NCI-H446 treated with DMSO at 0.1 percent for 48 hours (cell line): Measurements from ENCODE around the gene CHPF.

Experiments
- DNase-seq: peaks from one replicate; lab custom pipeline; 2025; lab: John Stamatoyannopoulos, UW

Gene CHPF, protein sequence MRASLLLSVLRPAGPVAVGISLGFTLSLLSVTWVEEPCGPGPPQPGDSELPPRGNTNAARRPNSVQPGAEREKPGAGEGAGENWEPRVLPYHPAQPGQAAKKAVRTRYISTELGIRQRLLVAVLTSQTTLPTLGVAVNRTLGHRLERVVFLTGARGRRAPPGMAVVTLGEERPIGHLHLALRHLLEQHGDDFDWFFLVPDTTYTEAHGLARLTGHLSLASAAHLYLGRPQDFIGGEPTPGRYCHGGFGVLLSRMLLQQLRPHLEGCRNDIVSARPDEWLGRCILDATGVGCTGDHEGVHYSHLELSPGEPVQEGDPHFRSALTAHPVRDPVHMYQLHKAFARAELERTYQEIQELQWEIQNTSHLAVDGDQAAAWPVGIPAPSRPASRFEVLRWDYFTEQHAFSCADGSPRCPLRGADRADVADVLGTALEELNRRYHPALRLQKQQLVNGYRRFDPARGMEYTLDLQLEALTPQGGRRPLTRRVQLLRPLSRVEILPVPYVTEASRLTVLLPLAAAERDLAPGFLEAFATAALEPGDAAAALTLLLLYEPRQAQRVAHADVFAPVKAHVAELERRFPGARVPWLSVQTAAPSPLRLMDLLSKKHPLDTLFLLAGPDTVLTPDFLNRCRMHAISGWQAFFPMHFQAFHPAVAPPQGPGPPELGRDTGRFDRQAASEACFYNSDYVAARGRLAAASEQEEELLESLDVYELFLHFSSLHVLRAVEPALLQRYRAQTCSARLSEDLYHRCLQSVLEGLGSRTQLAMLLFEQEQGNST

DNA sequence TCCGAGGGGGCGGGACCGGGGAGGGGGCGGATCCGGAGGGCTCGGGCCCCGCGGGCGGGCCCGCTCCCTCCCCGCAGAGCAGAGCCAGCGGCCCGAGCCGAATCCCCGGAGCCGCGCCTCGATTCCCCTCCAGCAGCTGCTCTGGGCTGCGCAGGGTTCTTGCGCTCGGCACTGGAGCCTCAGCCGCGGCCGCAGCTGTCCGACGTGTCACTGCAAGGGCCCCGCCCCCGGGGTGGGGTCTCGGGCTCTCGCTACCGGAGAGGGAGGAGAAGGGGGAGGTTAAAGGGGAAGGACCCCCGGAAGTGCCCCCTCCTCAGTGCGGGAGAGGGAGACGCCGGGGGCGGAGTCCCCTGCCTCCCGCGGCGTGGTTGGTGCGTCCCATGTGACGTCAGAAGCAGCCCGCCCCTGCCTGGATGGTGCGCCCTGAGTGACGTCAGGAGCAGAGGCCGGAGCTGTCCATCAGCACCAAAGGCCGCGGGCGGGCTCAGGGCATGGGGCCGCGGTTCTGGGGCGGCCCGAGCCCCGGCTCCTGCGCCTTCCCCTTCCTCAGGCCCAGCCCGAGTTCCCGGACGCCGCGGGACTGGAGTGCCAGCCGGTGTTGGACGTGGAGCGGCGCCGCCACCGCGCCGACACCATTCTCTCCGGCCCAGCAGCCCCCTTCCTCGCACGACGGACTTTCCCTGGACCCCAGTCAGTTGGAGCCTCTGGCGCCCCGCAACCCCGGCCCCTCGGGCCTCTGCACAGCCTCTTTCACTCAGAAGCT lies at the start of gene CHPF, which contains the start of gene TMEM198:
Gene CHPF (minus strand): TSS at position 214 of the 763 bp plus-strand sequence. CDS start 271 bp downstream, outside the sequence.
Gene TMEM198 (plus strand): TSS at position 433 of the 763 bp plus-strand sequence. CDS start 700 bp downstream, outside the sequence.
- peak; percentile 96 for DNase-seq

DNA sequence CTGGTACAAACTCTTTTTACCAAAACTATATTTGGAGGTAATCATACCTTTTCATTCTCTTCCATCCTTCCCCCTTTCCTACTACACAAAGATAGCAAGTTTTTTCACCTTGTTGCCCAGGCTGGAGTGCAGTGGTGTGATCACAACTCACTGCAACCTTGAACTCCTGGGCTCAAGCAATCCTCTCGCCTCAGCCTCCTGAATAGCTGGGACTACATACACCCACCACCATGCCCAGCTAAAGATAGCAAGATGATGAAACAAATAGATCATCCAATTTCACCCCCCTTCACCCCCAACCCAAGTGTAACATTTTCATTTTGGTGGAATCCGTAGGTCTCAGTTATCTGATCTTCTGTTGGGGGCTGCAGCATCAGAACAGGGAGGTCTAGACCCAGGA lies 49.5 kb upstream of the CHPF start:
- DNase-seq: no peak

DNA sequence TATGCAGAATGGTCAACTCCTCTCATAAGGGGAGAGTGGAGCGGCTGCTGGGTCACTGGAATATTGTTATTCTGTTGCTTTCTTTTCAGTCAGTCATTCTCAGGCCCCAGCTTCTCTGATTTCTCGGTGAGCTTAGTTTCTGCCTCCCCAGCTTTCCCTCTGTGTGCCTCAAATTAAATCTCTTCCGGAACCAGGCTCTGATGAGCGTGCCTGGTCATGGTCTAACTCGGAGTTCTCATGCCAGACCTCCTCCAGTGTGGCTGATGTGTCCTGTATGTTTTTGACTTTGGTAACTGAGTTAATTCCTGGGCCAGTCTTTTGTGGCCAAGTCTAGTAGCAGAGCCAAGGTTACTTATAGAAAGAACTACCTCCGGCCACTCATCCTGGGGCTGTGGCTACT lies 49.1 kb upstream of the CHPF start:
- DNase-seq: no peak

DNA sequence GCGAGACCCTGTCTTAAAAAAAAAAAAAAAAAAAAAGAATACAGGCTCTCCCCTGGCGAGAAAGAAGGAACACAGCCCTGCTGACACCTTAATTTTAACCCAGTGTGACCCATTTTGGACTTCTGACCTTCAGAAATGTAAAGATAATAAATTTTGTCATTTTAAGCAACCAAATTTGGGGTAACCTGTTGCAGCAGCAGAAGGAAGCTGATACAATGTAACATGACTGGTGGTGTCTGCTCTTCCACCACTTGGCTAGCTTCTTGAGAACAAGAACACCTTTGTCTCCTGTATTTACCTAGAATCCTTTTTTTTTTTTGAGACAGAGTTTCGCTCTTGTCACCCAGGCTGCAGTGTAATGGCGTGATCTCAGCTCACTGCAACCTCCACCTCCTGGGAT lies 47.5 kb upstream of the CHPF start:
- no peak for DNase-seq

DNA sequence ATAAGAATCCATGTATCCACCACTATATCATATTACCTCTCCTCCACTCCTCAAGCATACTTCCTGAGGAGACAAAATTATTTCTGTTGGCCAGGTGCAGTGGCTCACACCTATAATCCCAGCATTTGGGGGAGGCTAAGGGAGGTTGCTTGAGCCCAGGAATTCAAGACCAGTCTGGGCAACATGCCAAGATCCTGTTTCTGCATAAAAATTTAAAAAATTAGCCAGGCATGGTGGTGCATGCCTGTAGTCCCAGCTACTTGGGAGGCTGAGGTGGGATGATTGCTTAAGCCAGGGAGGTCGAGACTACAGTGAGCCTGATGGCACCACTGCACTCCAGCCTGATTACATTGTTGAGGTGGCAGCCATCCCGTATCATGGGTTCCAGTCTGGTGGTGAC lies 37.7 kb upstream of the CHPF start:
- DNase-seq: no peak

DNA sequence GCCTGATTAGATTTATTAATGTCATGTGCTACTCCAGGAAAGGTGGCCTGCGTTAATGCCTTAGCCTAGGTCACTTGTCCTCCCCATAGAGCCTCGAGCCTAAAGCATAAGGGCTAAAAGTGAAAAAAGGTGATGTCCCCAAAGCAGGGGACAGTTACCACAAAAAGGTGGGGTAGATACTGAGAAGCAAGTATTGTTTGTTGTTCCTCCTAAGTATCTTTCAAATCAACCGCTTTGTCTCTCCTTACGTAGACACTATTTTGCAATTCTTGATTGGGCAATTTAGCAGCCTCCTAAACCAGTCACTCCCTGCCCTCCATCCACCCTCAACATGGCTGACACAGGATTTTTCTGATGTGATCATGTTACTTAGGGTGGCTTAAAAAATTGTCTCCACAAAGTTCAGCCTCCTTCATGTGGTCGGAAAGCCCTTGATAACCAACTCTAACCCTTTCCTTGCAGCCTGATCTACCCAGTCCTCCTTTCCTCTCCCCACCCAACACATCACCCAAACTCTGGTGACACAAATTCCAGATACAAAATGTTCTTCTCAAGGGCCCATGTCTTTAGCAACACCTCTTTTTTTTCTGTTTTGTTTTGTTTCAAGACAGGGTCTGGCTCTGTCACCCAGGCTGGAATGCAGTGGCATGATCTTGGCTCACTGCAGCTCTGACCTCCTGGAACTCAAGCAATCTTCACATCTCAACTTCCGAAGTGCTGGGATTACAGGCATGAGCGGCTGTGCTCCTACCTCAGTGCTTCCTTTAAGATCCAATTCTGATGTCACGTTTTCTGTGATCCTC lies 35.4 kb upstream of the CHPF start:
- no peak for DNase-seq

DNA sequence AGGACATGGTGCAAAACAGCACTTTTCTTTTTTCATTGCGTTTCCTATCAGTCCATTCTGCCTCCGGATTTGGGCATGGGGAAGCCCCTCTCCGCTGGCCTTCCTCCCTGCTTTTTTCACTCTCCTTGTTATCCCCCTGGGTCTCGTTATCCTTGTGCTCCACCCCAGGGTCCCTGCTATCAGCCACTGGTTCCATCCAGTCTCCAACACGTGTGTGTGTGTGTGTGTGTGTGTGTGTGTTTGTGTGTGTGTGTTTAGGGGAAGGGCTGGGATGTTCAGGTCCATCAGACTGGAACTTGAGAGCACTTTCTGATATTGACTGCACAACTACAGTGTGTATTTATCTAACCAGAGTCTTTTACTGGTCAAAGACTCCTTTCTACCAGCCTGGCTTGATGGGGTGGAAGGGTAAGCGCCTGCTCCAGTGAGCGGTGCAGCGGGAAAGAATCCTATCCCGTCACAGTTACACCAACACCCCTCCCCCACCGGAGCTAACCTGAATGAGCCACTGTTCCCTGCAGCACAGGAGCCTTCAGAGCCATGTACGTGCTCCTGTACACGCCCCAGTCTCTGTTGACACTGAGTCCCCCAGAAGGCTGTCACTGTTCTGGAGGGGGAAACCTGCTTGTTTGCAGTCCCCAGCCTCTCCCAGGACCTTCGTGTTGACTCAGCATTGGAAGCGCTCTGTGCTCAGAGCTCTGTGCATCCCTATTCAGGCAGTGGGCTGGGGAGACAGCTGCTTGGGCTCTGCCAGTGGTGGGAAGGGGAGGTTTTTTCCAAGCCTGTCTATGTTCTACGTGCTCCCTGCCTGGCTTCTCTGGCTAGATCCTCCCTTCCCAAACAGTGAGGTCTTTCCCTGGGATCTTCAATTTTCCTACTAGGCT lies 33.1 kb upstream of the CHPF start:
- DNase-seq: no peak

DNA sequence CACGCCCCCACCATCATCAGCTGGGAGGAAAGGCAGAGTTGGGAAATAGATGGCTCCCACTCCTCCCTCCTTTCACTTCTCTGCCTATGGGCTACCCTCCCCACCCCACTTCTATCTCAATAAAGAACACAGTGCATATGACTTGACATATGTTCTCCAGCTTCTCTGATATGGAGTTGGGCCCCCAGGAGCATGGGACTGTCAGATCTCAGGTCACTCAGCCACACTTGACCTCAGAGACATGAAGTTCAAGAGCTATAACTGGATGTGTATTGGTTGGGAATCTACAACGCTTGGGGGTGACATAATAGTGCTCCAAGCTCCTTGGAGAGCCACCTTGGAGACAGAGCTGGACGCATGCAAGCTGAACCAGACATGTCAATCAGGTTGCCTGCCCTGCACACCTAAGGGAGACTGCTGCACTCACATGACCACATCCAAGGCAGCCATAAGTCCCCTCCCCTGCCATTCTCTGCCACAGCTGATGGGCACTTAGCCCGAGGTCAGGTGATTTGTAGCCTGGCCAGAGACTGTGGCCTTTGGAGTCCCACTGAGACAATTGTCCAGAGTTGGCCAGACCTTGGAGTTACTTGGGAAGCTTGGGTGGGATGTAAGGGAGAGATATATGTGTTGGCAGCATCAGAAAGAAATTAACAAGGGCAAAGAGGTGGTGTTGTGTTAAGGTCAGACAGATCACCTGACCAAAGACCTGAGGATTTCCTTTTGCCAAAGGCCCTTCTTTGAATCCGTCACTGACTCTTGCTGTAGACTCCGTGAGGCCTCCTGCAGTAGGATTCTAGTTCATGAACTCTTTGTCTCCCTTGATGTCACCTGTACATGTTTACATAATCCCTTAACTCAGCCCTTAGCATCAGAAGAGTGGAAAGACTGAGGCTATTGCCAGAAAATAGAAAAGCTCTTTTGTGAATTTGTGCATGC lies 32.2 kb upstream of the CHPF start:
- no peak for DNase-seq

DNA sequence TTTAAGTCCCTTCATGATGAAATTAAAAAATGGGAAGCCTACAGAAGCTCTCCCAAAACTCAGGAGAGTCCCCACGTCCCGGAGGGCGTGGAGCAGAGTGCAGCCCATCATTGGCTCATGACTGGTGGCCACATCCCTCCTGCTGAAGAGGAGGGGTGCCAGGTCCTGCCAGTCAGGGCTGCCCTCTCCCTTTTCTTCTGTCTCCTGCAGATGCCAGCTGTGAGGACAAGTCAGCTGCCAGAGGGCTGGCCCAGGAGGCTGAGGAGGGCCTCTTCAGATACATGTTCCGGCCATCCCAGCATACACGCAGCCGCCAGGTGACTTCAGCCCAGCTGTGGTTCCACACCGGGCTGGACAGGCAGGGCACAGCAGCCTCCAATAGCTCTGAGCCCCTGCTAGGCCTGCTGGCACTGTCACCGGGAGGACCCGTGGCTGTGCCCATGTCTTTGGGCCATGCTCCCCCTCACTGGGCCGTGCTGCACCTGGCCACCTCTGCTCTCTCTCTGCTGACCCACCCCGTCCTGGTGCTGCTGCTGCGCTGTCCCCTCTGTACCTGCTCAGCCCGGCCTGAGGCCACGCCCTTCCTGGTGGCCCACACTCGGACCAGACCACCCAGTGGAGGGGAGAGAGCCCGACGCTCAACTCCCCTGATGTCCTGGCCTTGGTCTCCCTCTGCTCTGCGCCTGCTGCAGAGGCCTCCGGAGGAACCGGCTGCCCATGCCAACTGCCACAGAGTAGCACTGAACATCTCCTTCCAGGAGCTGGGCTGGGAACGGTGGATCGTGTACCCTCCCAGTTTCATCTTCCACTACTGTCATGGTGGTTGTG lies 31.1 kb upstream of the CHPF start:
- DNase-seq: no peak

DNA sequence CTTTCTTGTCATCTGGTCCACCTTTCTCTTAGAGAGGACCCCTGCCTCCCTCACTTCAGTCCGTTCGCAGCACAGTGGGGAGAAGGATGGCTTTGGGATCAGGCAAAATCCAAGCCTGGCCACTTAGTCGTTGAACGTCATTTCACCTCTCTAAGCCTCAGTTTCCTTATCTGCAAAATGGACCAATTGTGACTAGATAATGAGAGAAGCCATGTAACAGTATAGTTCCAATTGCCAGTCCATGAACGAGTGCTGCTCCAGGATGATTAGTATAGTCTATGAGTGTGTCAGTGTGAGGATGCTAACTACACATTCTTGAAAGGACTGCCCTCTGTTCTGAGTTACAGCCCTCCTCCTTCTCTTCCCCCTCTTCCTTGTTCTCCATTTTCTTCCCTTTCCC lies 29.6 kb upstream of the CHPF start:
- peak; percentile 82 for DNase-seq

DNA sequence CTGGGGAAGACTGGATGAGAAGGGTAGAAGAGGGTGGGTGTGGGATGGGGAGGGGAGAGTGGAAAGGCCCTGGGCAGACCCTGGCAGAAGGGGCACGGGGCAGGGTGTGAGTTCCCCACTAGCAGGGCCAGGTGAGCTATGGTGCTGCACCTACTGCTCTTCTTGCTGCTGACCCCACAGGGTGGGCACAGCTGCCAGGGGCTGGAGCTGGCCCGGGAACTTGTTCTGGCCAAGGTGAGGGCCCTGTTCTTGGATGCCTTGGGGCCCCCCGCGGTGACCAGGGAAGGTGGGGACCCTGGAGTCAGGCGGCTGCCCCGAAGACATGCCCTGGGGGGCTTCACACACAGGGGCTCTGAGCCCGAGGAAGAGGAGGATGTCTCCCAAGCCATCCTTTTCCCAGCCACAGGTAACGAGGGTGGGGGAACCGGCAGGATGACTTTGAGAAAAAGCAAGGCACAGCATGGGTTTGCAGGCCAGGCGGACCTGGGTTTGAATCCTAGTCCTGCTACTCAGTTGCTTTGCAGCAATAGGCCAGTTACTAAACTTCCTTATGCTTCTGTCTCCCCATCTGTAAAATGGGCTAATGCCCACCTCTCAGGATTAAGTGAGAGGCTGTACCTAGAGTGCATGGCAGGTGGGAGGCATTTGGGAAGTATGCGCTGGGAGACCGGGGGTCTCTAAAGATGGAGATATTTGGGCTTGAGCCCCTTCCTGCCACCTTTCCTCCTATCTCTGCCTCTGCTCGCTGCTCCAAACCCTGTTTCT lies 28.8 kb upstream of the CHPF start, which contains the start of gene INHA:
Gene INHA (plus strand): TSS at position 74 of the 765 bp plus-strand sequence. CDS start 65 bp downstream, at position 139.
- no peak for DNase-seq

DNA sequence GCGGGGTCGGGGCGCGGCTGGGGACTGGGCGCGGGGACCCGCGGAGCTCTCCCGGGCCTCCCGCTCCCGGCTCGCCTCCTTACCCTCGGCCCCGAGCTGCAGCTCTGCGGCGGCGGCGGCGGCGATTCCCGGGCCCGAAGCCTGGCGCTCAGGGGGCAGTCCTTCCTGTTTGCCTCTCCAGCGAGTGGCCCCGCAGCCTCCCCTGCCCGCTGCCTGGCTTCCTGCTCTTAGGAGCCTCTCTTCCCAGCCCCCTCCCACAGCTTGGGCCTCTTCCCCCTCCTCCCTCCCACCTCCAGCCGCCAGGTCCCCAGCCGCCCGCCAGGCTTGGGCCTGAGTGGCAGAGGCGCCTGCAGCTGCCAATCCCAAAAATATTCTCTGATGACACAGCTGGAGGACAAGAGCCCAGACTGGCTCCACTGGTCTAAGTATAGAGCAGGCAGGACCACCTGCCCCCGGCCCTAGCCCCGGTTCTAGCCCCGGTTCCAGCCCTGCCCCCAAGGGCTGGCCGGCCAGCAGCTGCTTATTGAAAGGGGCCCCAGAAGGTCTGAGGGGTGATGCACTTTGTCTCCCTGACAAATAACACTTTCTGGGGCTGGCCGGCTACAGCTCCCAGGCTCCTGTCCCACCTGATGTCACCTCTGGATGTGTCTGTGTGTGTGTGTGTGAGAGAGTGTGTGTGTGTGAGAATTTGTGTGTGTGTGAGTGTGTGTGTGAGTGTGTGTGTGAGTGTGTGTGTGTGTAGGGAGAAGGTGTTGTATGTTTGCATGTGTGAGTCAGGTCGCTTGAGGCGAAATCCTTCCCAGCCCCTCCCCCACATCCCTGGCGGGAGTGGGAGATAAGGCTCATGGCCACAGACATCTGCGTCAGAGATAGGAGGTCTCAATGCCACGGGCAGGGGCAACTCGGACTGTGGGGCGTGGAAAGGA lies 28.0 kb upstream of the CHPF start, which contains the start of gene OBSL1:
Gene OBSL1 (minus strand): TSS at position 229 of the 926 bp plus-strand sequence. CDS start 307 bp downstream, outside the sequence.
- peak; percentile 9 for DNase-seq

DNA sequence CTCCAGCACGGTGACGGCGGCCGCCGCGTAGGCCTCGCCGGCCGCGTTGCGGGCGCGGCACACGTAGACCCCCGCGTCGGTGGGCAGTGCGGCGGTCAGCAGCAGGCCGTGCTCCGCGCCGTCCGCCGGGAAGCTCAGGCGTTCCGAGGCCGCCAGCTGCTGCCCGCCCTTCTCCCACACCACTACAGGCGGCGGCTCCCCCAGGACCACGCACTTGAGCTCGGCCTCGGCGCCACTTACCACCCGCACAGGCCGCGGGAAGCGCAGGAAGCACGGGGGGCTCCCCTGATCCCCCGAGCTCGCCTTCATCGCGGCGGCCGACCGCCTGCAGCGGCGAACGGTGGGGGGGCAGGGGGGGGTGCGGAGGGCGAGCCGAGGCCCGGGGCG lies 27.3 kb upstream of the CHPF start:
- no peak for DNase-seq

DNA sequence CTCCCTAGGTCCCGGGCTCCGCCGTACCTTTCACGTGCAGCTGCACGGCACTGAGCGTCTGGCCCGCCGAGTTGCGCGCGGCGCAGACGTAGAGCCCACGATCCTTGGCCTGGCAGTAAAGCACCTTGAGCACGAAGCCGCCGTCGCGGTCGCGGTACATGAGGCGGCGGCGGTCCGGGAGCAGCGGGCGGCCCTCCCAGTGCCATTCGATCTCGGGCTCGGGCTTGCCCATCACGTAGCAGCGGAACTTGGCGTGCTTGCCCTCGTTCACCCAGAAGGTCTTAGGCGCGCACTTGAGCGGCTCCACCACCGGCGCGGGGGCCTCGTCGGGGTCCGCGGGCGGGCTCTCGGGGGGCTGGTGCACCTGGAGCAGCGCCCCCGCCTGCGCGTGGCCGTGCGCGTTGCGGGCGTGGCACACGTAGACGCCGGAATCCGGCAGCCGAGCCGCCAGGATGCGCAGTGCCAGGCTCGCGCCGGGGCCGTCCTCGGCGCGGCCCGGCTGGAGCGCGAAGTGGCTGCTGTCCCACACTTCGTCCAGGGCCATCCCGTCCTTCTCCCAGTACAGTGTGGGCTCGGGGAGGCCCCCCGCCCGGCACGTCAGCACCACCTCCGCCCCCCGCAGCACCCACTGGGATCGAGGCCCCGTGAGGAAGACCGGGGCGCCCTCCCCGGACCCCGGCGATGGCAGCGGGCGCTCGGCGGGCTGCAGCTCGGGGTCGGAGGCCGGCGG lies 26.8 kb upstream of the CHPF start:
- no peak for DNase-seq

DNA sequence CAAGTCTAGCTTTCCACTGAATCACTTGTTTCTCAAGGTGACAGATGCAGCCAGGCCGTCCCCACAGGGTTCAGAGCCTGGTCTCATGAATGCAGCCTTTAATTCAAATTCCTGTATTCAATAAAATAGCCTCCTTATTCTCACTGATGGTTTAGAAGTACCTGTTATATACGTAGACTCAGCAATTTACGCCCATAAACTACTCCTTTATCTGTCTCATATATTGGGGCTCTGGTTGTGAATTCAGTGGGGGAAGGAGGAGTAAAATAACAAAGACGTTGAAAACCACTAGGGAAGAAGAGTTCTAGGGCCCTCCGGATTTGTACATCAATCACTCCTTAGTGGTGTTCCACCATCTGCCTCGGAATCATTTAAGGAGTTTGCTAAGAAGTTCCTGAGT lies 26.0 kb upstream of the CHPF start:
- no peak for DNase-seq

DNA sequence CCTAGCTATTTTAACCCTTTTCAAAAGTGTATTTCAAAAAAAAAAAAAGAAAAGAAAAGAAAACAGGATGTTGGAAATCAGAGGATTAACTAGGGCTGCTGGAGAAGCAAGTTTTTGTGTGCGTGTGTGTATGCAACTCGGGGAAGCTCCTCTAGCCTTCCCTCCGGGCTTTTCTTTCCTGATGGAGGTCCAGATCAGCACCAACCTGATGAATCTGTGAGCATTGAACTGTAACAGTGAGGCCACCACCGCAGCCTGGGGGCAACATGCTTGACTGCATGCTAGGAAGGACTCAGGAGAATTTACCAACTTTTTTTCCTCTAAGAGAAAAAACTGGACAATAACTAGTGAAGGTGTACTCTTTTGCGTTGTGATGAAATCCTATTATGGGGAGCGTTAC lies 25.4 kb upstream of the CHPF start:
- DNase-seq: no peak
